HEK293T (cell line): ENCODE results near the gene QSOX1.

ENCODE experiments used
- ARNT ChIP-seq: fragments of 450-650 bp; IDR thresholded peaks from 2 replicates; pipeline ENCODE4 v1.6.1; 2017; ENCODE audit warnings: mild to moderate bottlenecking
- BHLHE40 ChIP-seq: fragments of 450-650 bp; IDR thresholded peaks from 2 replicates; pipeline ENCODE4 v1.6.1; 2016; ENCODE audit warnings: mild to moderate bottlenecking, moderate library complexity, borderline replicate concordance
- ELF4 ChIP-seq: fragments of 450-650 bp; IDR thresholded peaks from 2 replicates; pipeline ENCODE4 v1.6.1; 2017; ENCODE audit warnings: antibody characterized with exemption
- FOXK2 ChIP-seq: fragments of 450-650 bp; IDR thresholded peaks from 2 replicates; pipeline ENCODE4 v1.6.1; 2016; ENCODE audit warnings: mild to moderate bottlenecking
- FOXM1 ChIP-seq: fragments of 450-650 bp; IDR thresholded peaks from 2 replicates; pipeline ENCODE4 v1.6.1; 2017; ENCODE audit warnings: mild to moderate bottlenecking, borderline replicate concordance
- HDGF ChIP-seq: fragments of 450-650 bp; IDR thresholded peaks from 2 replicates; pipeline ENCODE4 v1.6.1; 2017; ENCODE audit warnings: antibody characterized with exemption, borderline replicate concordance
- SP1 ChIP-seq: fragments of 450-650 bp; IDR thresholded peaks from 2 replicates; pipeline ENCODE4 v1.6.1; 2017
- SUZ12 ChIP-seq: fragments of 450-650 bp; IDR thresholded peaks from 2 replicates; pipeline ENCODE4 v1.6.1; 2016; ENCODE audit warnings: mild to moderate bottlenecking
- TARDBP ChIP-seq: fragments of 450-650 bp; IDR thresholded peaks from 2 replicates; pipeline ENCODE4 v1.6.1; 2016
- ZNF384 ChIP-seq: fragments of 450-650 bp; IDR thresholded peaks from 2 replicates; pipeline ENCODE4 v1.6.1; 2016

DNA sequence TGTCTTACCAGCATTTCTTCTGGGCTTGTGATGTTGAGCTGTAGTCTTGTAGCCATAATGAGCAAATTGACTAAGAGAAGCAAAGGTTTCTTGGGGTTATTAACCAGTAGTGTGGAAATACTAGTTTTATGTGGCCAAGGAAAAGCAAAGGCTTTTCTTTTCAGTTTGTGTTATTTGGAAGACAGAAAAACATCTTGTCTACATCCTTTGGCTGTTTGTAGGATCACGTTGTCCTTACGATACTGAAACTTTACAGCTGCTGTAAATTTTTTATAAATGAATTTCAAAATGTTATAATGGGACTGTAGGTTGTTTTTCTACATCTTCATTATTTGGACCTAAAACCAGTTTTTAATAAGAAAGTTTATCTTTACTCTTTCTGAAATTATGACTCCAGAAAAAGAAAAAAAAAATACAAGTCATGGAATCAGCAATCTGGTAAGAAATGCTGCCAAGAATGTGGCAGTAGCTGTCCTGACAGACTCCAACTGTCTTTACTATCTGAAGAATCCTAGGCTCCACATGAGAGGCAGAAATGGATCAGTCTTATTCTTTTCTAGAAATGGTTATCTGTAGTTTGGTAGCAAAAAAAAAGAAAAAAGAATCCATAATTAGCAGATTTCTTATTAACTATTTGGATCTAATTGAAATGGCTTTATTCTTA, 41.6 kb upstream of the QSOX1 start:
- TF ChIP-seq FOXK2: no peak
- no peak for TF ChIP-seq ZNF384
- no peak for TF ChIP-seq ELF4
- no peak for TF ChIP-seq TARDBP
- TF ChIP-seq SP1: no peak
- no peak for TF ChIP-seq FOXM1
- TF ChIP-seq BHLHE40: no peak
- no peak for TF ChIP-seq SUZ12
- no peak for TF ChIP-seq HDGF
- no peak for TF ChIP-seq ARNT
